HUES6 (cell line): ENCODE measurements around the gene CLPTM1.

Experiments used
- H3K27ac ChIP-seq: 2 replicates; pipeline ENCODE4 v1.7.0; 2013; ENCODE audit warnings: low read depth, mild to moderate bottlenecking, low read length, inconsistent platforms
- H3K27me3 ChIP-seq: 2 replicates; pipeline ENCODE4 v1.6.1; 2013; ENCODE audit warnings: low read length; ENCODE audit not compliant: control insufficient read depth, insufficient read depth
- H3K36me3 ChIP-seq: 2 replicates; pipeline ENCODE4 v1.6.1; 2013; ENCODE audit warnings: low read length; ENCODE audit not compliant: control insufficient read depth, insufficient read depth
- H3K4me1 ChIP-seq: 2 replicates; pipeline ENCODE4 v1.6.1; 2013; ENCODE audit warnings: low read length; ENCODE audit not compliant: control insufficient read depth, insufficient read depth
- H3K4me3 ChIP-seq: 2 replicates; pipeline ENCODE4 v1.5.1; 2013; ENCODE audit warnings: low read depth, low read length
- H3K9ac ChIP-seq: one replicate; pipeline ENCODE4 v1.6.1; 2013; ENCODE audit warnings: mild to moderate bottlenecking, low read length
- H3K9me3 ChIP-seq: 2 replicates; pipeline ENCODE4 v1.6.1; 2013; ENCODE audit warnings: low read depth, low read length; ENCODE audit not compliant: control insufficient read depth, insufficient read depth

The CLPTM1 gene

DNA sequence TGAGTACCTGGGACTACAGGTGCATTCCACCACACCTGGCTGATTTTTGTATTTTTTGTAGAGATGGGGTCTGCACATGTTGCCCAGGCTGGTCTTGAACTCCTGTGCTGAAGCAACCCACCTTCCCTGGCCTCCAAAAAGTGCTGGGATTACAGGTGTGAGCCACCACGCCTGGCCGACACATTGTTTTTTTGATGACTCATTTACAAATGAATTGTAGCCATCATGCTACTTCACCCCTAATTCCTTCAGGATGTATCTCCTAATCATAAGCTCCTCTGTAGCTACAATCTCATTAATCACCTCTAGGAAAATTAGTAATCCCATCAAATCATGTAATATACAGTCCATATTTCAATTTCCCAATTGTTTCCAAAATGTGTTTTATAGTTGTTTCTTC, 64.0 kb downstream of the CLPTM1 start:
- H3K4me1 ChIP-seq = no peaks in the 10 kb centered on the region
- H3K4me3 ChIP-seq = no peak overlapping the region
- no peaks in the 10 kb centered on the region for H3K9me3 ChIP-seq
- H3K9ac ChIP-seq = no peak overlapping the region
- H3K27ac ChIP-seq = no peak overlapping the region
- no peaks in the 10 kb centered on the region; the same call in 1 of the 2 replicates for H3K36me3 ChIP-seq
- no peaks in the 10 kb centered on the region for H3K27me3 ChIP-seq

DNA sequence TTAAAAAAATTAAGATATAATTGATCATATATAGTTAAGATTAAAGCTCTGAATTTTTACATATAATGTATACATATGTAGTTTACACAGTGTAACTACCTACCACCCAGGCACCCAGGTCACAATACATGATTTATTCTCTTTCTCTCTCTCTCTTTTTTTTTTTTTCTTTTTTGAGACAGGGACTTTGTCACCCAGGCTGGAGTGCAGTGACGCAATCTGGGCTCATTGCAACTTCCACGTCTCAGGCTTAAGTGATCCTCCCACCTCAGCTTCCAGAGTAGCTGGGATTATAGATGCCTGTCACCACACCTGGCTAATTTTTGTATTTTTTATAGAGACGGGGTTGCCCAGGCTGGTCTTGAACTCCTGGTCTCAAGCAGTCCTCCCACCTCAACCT, 64.9 kb downstream of the CLPTM1 start:
- Histone ChIP-seq H3K9me3 (no peaks in the 10 kb centered on the region), H3K27me3 (no peaks in the 10 kb centered on the region), H3K9ac (no peak overlapping the region), H3K4me3 (no peak overlapping the region), H3K36me3 (no peaks in the 10 kb centered on the region; the same call in 1 of the 2 replicates), H3K4me1 (no peaks in the 10 kb centered on the region), H3K27ac (no peak overlapping the region)

DNA sequence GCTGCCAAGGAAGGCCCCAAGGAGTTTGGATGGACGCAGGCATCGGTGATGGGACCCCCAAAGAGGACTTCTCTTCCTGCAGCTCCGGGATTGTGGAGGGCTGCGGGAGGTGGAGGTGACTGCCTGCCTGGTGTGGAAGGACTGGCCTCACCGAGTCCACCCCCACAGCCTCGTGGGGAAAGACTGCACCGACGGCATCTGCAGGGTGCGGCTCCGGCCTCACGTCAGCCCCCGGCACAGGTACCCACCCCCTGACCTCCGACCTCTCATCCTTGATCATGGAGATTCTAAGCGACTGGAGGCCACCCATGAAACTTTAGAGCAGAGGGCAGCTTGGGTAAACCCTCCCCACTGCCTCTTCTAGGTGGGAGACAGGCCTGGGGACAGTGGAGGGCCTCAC, 66.8 kb downstream of the CLPTM1 start:
- Histone ChIP-seq H3K4me3 (no peak overlapping the region), H3K36me3 (peaks cover 2% of the 10 kb centered on the region; the same call in 1 of the 2 replicates), H3K9ac (no peak overlapping the region), H3K27me3 (no peaks in the 10 kb centered on the region), H3K4me1 (no peaks in the 10 kb centered on the region), H3K27ac (no peak overlapping the region), H3K9me3 (no peaks in the 10 kb centered on the region)

DNA sequence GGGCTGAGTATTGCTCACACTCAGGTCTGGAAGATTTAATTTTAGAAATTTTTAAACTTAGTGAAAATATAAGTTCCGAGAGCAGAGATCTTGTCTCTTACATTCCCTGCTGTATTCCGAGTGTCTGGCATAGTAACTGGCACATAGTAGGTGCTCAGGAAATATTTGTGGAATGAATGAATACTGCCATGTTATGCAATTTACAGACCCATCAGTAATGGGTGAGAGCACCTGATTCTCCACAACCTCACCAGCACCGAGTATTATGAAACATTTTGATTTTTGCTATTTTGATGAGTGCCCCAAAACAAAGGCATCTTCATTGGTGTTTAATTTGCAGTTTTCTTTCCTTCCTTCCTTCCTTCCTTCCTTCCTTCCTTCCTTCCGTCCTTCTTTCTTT, 67.9 kb downstream of the CLPTM1 start:
- H3K4me1 ChIP-seq = no peaks in the 10 kb centered on the region
- no peaks in the 10 kb centered on the region for H3K9me3 ChIP-seq
- H3K27me3 ChIP-seq = no peaks in the 10 kb centered on the region
- no peak overlapping the region for H3K9ac ChIP-seq
- peaks cover 6% of the 10 kb centered on the region; the same call in 1 of the 2 replicates for H3K36me3 ChIP-seq
- H3K27ac ChIP-seq = no peak overlapping the region
- no peak overlapping the region for H3K4me3 ChIP-seq

DNA sequence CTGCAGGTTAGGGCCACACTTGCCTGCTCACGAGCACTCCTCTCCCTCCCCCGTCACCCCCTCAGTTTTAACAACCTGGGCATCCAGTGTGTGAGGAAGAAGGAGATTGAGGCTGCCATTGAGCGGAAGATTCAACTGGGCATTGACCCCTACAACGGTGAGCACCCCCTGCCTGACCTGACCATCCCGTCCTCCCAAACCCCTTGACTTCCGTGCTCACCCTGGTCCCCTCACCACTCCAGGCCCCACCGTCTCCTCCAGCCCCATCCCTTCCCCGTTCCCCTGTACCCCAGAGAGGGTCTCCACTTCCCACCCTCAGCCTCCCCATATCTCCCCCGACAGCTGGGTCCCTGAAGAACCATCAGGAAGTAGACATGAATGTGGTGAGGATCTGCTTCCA, 70.1 kb downstream of the CLPTM1 start:
- no peak overlapping the region for H3K9ac ChIP-seq
- no peak overlapping the region for H3K4me3 ChIP-seq
- no peaks in the 10 kb centered on the region for H3K27me3 ChIP-seq
- H3K27ac ChIP-seq = no peak overlapping the region
- peaks cover 14% of the 10 kb centered on the region for H3K36me3 ChIP-seq
- no peaks in the 10 kb centered on the region for H3K9me3 ChIP-seq
- no peaks in the 10 kb centered on the region for H3K4me1 ChIP-seq

DNA sequence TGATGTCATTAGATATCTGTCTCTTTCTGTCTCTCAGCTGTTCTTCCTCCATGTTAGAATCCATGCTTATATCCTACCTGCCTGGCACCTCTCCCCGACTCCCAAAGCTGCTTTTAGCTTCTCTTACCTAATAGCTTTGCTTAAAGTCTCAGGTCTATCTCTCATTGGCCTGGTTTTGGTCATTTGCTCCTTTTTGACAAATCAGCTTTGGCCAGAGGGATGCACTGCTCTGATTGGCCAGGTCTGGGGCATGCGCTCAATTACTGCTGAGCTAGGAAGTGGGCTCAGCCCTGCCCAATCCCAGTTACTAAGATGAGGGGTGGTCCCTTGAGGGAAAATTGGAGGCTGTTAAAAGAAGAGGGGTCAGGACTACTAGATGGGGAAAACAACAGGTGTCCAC, 72.2 kb downstream of the CLPTM1 start:
- H3K9me3 ChIP-seq = no peaks in the 10 kb centered on the region
- no peak overlapping the region for H3K9ac ChIP-seq
- H3K36me3 ChIP-seq = peaks cover 22% of the 10 kb centered on the region
- no peaks in the 10 kb centered on the region for H3K4me1 ChIP-seq
- no peaks in the 10 kb centered on the region for H3K27me3 ChIP-seq
- no peak overlapping the region for H3K27ac ChIP-seq
- no peak overlapping the region for H3K4me3 ChIP-seq

DNA sequence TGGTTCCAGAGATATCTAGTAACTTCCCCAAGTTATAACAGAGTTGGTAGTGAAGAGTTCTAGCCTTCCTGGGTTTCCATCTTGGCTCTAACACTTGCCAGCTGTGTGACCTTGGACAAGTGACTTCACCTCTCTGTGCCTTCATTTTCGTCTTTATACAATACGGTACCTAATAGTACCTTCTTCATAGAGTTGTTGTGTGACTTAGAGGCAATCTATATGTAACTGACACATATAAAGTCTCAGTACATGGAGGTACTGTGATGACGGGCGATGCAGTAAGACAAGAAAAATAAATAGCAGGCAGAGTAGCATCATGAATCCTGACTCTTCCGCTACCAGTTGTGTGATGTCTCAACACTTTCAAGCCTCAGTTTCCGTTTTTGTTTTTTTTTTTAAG, 75.6 kb downstream of the CLPTM1 start:
- no peak overlapping the region for H3K4me3 ChIP-seq
- H3K9me3 ChIP-seq = no peaks in the 10 kb centered on the region; the same call in 1 of the 2 replicates
- H3K4me1 ChIP-seq = no peaks in the 10 kb centered on the region
- H3K27ac ChIP-seq = no peak overlapping the region
- peaks cover 38% of the 10 kb centered on the region for H3K36me3 ChIP-seq
- H3K9ac ChIP-seq = no peak overlapping the region
- H3K27me3 ChIP-seq = no peaks in the 10 kb centered on the region

DNA sequence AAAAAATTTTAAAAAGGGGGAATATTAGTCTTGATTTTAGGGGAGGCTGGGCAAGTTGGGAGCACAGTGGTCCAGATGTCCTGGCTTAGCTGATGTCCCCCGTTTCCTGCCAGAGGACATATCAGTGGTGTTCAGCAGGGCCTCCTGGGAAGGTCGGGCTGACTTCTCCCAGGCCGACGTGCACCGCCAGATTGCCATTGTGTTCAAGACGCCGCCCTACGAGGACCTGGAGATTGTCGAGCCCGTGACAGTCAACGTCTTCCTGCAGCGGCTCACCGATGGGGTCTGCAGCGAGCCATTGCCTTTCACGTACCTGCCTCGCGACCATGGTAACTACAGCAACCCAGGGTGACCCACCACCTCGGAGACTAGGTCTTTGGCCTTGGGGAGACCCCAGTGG, 77.2 kb downstream of the CLPTM1 start:
- H3K4me1 ChIP-seq = no peaks in the 10 kb centered on the region
- no peak overlapping the region for H3K9ac ChIP-seq
- H3K27ac ChIP-seq = no peak overlapping the region; the same call in 1 of the 2 replicates
- peaks cover 36% of the 10 kb centered on the region for H3K36me3 ChIP-seq
- H3K9me3 ChIP-seq = no peaks in the 10 kb centered on the region; the same call in 1 of the 2 replicates
- no peak overlapping the region for H3K4me3 ChIP-seq
- H3K27me3 ChIP-seq = no peaks in the 10 kb centered on the region

DNA sequence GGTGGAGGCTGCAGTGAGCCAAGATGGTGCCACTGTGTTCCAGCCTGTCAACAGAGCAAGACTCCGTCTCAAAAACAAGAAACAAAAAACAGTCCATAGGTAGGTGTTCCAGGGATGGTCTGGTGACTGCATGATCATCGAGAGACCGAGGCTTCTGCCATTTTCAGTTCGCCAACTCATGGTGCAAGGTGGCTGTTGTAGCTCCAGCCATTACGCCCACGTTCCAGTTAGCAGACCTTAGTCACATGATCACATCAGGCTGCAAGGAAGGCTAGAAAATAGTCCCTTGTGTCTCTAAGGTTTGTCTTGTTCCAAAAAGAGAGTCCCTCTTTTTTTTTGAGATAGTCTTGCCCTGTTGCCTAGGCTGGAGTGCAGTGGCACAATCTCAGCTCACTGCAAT, 80.6 kb downstream of the CLPTM1 start:
- no peak overlapping the region for H3K27ac ChIP-seq
- no peak overlapping the region for H3K4me3 ChIP-seq
- peaks cover 8% of the 10 kb centered on the region; the same call in 1 of the 2 replicates for H3K4me1 ChIP-seq
- peaks cover 34% of the 10 kb centered on the region for H3K36me3 ChIP-seq
- no peak overlapping the region for H3K9ac ChIP-seq
- H3K27me3 ChIP-seq = no peaks in the 10 kb centered on the region
- H3K9me3 ChIP-seq = no peaks in the 10 kb centered on the region; the same call in 1 of the 2 replicates

DNA sequence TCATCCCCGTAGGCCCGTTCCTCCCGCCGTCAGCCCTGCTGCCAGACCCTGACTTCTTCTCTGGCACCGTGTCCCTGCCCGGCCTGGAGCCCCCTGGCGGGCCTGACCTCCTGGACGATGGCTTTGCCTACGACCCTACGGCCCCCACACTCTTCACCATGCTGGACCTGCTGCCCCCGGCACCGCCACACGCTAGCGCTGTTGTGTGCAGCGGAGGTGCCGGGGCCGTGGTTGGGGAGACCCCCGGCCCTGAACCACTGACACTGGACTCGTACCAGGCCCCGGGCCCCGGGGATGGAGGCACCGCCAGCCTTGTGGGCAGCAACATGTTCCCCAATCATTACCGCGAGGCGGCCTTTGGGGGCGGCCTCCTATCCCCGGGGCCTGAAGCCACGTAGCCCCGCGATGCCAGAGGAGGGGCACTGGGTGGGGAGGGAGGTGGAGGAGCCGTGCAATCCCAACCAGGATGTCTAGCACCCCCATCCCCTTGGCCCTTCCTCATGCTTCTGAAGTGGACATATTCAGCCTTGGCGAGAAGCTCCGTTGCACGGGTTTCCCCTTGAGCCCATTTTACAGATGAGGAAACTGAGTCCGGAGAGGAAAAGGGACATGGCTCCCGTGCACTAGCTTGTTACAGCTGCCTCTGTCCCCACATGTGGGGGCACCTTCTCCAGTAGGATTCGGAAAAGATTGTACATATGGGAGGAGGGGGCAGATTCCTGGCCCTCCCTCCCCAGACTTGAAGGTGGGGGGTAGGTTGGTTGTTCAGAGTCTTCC, 82.4 kb downstream of the CLPTM1 start:
- peaks cover 41% of the 10 kb centered on the region for H3K36me3 ChIP-seq
- H3K9me3 ChIP-seq = no peaks in the 10 kb centered on the region; the same call in 1 of the 2 replicates
- no peaks in the 10 kb centered on the region for H3K27me3 ChIP-seq
- peaks cover 8% of the 10 kb centered on the region; the same call in 1 of the 2 replicates for H3K4me1 ChIP-seq
- no peak overlapping the region for H3K4me3 ChIP-seq
- H3K27ac ChIP-seq = no peak overlapping the region
- no peak overlapping the region for H3K9ac ChIP-seq

DNA sequence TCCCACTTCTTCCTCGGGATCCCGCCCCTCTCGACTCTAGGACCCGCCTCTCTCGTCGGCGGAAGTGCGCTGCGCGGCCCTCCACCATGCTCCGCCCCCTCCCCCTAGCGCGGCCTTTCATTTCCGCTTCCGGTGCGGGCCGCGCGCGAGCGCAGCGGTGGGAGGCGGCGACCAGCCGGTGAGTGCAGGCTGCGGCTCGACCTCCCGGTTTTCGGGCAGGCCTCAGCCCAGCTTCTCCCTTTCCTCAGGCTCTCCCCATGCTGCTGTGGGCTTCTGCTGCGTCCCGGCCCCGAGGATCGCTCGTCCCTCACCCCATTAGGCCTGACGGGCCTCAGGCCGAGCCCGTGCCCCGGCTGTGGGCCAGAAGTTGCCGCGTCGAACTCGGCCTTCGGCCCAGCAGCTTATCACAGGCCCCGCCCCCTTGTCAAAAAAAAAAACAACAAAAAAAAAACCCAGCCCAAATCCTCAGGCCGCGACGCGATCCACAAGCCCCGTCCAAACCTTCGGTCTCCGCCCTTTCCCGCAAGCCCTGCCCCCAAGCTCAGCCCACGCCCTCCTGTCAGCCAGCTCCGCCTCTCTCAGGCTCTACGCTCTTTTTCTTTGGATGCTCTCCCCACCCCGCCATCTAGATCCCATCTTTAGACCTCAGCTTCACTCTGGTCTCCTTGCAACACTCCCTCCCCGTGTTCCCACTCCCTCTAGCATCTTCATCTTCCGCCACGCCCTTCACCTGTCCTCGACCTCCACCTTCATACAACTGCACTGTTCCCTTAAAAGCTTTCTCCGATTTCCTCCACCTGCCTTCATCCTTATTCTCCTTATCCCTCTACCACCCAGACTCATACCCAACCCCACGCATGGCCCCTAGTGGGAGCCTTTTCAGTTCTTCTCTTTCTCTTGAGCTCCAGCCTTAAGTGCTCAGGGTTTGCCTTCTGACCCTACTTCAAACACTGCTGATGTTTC, 84.0 kb downstream of the CLPTM1 start, which contains the start of gene CLASRP:
CLASRP (plus strand) TSS at position 115 of the 963 bp plus-strand sequence. CDS start 1,168 bp downstream, outside the sequence.
- Histone ChIP-seq H3K27me3 (no peaks in the 10 kb centered on the region), H3K27ac (peak within 1 kb of the TSS; percentile 88), H3K36me3 (peaks cover 48% of the 10 kb centered on the region), H3K9me3 (no peaks in the 10 kb centered on the region; the same call in 1 of the 2 replicates), H3K4me3 (peak within 1 kb of the TSS; percentile 99), H3K4me1 (peaks cover 8% of the 10 kb centered on the region; the same call in 1 of the 2 replicates), H3K9ac (peak within 1 kb of the TSS; percentile 99)
